ENCODE results near the gene PTPRH. TPM values are rescaled to one million over a fixed set of nuclear protein-coding genes. Genes with fewer than 3 reads are reported as not detected.

The PTPRH gene
- total RNA-seq, 1 donor from 2014 or later, result 4.4 TPM

DNA sequence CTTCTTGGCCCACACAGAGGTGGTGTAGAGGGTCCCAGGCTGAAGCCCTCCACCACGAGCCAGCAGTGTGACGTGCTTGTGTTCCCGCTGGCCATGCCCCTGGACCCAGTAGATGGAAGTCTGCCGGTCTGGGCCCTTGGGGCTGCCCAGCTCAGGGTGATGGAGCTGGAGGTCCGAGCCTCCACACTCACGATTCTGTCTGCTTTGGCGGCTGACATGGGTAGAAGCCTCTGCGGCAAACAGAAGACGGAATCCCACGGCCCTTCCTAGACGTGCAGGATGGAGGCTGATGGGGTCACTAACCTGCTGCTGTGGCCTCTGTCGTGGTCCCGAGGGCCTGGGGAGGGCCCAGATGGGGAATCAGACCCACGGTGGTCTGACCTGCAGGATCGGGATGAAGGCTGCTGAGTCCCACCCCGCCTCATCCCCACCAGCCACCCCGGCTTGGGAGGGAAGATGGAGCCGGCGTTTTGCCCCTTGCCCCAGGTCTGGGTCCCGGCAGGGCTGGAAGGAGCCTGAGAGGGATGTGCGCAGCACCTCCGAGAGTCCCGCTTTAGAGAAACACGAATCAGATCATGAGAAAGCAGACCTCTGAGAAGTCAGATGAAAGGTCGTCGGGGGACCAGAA lies 14.9 kb upstream of the PTPRH start:
- no peaks in the 10 kb centered on the region for H3K4me1 ChIP-seq
- no peak for DNase-seq (ENCODE audit: extremely low spot score in 2 of 2)
- H3K36me3 ChIP-seq, result peaks cover 0 to 17% of the 10 kb centered on the region in 2 donors
- no peak overlapping the region for H3K27ac ChIP-seq
- no peaks in the 10 kb centered on the region for H3K9me3 ChIP-seq
- intact Hi-C loops (cut with DNase I), result no loop called here
- H3K27me3 ChIP-seq, result no peaks in the 10 kb centered on the region
- TF ChIP-seq CTCF (IDR thresholded peaks at IDR 0.05) (no peak), POLR2AphosphoS5 (IDR thresholded peaks at IDR 0.05; ENCODE audit: insufficient read depth in 1 of 2, low read depth in 1 of 2) (no peak), POLR2A (IDR thresholded peaks at IDR 0.05) (no peak)
- no peak overlapping the region for H3K4me3 ChIP-seq

DNA sequence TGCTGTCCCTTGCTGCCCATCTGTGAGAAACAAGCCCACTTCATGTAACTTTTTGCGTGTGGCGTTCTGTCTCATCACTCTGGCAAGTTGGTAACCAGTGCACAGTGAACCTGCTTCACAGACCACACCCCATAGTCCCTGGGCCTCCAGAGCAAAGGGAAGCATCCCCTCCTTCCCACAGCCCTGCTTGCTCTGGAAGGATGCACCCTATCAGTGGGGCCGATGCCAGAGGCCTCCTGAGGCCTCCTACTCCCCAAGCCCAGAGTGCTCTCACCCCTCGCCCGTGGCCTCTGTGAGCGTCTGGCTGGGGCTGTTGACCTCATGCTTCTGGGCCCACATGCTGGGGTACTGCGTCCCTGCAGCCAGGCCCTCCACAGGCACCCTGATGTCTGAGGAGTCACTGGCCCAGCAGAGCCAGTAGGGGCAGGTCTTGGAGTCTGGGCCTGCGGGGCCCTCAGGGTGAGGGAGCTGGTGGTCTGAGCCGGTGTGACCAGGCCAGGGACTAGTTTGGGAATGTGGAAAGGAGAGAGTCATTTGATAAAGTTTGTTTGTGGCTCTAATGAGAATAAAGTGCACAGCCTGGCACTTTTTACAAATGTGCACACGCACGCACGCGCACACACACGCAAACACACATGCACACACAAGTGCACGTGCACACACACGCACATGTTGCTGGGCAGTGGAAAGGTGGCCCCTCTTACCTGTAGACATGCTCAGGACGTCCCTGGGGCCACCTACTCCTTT lies 14.2 kb upstream of the PTPRH start:
- TF ChIP-seq POLR2A (IDR thresholded peaks at IDR 0.05), result no peak
- TF ChIP-seq POLR2AphosphoS5 (IDR thresholded peaks at IDR 0.05; ENCODE audit: insufficient read depth in 1 of 2, low read depth in 1 of 2), result no peak
- no peak for TF ChIP-seq CTCF (IDR thresholded peaks at IDR 0.05)
- Histone ChIP-seq H3K36me3 (peaks cover 0 to 16% of the 10 kb centered on the region in 2 donors), H3K4me1 (no peaks in the 10 kb centered on the region), H3K9me3 (no peaks in the 10 kb centered on the region), H3K27me3 (no peaks in the 10 kb centered on the region), H3K4me3 (no peak overlapping the region), H3K27ac (no peak overlapping the region)
- intact Hi-C loops (cut with DNase I), result no loop called here
- no peak for DNase-seq (ENCODE audit: extremely low spot score in 2 of 2)

GRCh38 chr19:55220525-55220924 lies 11.2 kb upstream of the PTPRH start:
- intact Hi-C loops (cut with DNase I), result no loop called here

GRCh38 chr19:55216461-55217198 lies 7.3 kb upstream of the PTPRH start:
- DNase-seq (ENCODE audit: extremely low spot score in 2 of 2), result no peak
- H3K4me3 ChIP-seq, result peak overlapping the region in 1 of 2 donors; percentile 15
- peaks cover 14% of the 10 kb centered on the region for H3K4me1 ChIP-seq
- no peaks in the 10 kb centered on the region for H3K36me3 ChIP-seq
- intact Hi-C loops (cut with DNase I), result no loop called here
- H3K27me3 ChIP-seq, result no peaks in the 10 kb centered on the region
- no peaks in the 10 kb centered on the region for H3K9me3 ChIP-seq
- no peak overlapping the region for H3K27ac ChIP-seq
- TF ChIP-seq POLR2A (IDR thresholded peaks at IDR 0.05) (no peak), POLR2AphosphoS5 (IDR thresholded peaks at IDR 0.05; ENCODE audit: insufficient read depth in 1 of 2, low read depth in 1 of 2) (peak; percentile 20 to 35), CTCF (IDR thresholded peaks at IDR 0.05) (peak in 1 of 3 experiments; percentile 8)

More at GRCh38 chr19:55220525-55220924, 11.2 kb upstream of the PTPRH start:
- Histone ChIP-seq H3K4me1 (peaks cover 14% of the 10 kb centered on the region), H3K27me3 (no peaks in the 10 kb centered on the region), H3K27ac (no peak overlapping the region), H3K4me3 (no peak overlapping the region), H3K9me3 (no peaks in the 10 kb centered on the region), H3K36me3 (no peaks in the 10 kb centered on the region)
- TF ChIP-seq POLR2A (IDR thresholded peaks at IDR 0.05) (no peak), CTCF (IDR thresholded peaks at IDR 0.05) (no peak), POLR2AphosphoS5 (IDR thresholded peaks at IDR 0.05; ENCODE audit: insufficient read depth in 1 of 2, low read depth in 1 of 2) (no peak)
- DNase-seq (ENCODE audit: extremely low spot score in 2 of 2), result no peak
